GM19328 (cell line): ENCODE results near the gene PXMP4.
A peak's percentile ranks its signal among the peaks of the same experiment; 100 is the strongest.
"Not testable (repeated sequence)": the region's sequence is repeated elsewhere in the genome, so short reads cannot be mapped to it uniquely, and the experiment has no call there.

ENCODE experiments used
- ATAC-seq: cut with Tn5 transposase; IDR thresholded peaks from one replicate; pipeline ENCODE4 v1.9.1; 2021; ENCODE audit warnings: mild to moderate bottlenecking, moderate library complexity; ENCODE audit not compliant: unreplicated experiment

Gene PXMP4

DNA sequence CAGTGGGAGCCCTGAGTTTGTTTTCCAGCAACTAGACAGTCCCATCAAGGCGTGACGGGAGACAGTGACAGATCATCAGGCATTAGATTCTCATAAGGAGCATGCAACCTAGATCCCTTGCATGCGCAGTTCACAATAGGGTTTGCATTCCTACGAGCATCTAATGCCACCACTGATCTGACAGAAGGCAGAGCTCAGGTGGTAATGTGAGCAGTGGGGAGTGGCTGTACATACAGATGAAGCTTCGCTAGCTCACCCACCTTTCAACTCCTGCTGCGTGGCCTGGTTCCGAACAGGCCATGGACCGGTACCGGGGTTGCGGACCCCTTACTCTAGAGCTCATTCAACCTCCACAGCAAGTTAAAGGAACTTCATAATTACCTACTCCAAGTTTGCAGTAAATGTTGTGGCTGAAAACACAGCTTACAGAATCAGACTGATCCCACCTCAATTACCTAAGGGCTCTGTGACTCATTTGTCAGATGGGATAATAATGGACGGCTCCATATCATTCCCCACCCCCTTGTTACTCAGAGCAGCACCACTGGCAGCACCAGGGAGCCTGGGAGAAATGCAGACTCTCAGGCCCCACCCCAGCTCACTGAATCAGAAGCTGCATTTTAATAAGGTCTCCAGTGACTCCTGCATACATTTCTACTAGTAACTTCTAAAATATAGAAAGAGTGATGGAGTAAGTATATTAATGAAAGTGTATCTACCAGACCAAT, 15.7 kb downstream of the PXMP4 start:
- no peak for ATAC-seq

DNA sequence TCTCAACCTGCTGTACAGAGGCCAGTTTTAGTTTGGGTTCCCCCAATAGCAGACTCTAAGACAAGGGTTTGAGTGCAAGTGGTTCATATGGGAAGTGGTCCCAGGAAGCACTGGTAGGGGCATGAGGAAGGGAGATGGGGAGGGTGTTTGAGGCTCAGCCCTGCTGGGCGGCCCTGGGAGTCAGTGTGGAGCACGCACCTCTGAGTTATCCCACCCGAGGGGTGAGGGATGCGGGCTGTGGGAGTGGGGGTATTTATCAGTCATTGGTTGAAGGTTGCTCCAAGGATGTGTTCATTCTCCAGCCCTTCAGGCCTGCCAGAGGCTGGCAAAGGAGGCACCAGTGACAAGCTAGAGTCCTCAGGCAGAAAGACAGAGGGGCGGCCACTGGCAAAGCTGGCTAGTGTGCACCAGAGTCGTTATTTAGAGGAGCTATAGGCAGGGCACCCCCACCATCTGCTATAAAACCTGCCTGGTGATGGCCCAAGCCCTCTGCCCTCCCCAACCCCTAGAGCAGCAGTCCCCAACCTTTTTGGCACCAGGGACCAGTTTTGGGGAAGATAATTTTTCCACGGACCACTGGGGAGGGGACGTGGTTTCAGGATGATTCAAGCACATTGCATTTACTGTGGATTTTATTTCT, 16.5 kb downstream of the PXMP4 start:
- ATAC-seq, result no peak

DNA sequence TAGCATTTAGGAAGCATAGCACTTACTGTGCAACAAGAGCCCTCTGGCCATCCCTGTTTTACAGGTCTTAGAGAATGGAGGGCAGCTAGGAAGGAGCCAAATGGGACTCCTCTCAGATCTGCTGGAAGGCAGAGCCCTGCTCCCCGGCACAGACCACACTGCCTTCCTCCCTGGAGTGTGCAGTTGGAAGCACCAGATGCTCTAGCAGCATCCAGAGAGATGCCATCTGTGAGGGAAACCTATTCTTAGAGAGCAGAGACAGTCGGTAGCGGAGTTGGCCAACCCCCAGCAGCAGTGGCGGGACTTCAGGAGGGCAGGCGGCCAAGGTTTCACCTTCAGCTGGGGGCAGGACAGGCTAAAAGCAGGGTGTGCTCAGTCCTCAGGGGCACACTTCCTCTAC, 17.2 kb downstream of the PXMP4 start:
- ATAC-seq, result no peak

DNA sequence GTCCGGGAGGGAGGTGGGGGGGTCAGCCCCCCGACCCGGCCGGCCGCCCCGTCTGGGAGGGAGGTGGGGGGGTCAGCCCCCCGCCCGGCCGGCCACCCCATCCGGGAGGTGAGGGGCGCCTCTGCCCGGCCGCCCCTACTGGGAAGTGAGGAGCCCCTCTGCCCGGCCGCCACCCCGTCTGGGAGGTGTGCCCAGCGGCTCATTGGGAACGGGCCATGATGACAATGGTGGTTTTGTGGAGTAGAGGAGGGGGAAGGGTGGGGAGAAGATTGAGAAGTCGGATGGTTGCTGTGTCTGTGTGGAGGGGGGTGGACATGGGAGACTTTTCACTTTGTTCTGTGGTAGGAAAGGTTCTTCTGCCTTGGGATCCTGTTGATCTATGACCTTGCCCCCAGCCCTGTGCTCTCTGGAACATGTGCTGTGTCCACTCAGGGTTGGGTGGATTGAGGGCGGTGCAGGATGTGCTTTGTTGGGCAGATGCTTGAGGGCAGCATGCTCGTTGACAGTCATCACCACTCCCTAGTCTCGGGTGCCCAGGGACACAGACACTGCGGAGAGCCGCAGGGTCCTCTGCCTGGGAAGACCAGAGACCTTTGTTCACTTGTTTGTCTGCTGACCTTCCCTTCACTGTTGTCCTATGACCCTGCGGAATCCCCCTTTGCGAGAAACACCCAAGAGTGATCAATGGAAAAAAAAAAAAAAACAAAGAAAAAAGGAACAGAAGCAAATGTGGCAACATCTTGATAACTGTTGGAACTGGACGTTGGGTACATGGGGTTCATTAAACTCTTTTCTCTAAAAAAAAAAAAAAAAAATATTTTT, 18.3 kb downstream of the PXMP4 start:
- no peak for ATAC-seq

DNA sequence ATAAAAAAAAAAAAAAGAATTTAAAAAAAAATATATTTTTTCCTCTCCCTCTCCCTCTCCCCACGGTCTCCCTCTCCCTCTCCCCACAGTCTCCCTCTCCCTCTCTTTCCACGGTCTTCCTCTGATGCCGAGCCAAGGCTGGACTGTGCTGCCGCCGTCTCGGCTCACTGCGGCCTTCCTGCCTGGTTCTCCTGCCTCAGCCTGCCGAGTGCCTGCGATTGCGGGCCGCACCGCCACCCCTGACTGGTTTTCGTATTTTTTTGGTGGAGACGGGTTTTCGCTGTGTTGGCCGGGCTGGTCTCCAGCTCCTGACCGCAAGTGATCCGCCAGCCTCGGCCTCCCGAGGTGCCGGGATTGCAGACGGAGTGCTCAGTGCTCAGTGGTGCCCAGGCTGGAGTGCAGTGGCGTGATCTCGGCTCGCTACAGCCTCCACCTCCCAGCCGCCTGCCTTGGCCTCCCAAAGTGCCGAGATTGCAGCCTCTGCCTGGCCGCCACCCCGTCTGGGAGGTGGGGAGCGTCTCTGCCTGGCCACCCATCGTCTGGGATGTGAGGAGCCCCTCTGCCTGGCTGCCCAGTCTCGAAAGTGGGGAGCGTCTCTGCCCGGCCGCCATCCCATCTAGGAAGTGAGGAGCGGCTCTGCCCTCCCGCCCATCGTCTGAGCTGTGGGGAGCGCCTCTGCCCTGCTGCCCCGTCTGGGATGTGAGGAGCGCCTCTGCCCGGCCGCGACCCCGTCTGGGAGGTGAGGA, 19.2 kb downstream of the PXMP4 start:
- not testable (repeated sequence) for ATAC-seq

DNA sequence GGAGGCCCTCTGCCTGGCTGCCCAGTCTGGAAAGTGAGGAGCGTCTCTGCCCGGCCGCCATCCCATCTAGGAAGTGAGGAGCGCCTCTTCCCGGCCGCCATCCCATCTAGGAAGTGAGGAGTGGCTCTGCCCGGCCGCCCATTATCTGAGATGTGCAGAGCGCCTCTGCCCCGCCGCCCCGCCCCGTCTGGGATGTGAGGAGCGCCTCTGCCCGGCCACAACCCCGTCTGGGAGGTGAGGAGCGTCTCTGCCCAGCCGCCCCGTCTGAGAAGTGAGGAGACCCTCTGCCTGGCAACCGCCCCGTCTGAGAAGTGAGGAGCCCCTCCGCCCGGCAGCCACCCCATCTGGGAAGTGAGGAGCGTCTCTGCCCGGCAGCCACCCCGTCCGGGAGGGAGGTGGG, 21.1 kb downstream of the PXMP4 start:
- ATAC-seq, result not testable (repeated sequence)

DNA sequence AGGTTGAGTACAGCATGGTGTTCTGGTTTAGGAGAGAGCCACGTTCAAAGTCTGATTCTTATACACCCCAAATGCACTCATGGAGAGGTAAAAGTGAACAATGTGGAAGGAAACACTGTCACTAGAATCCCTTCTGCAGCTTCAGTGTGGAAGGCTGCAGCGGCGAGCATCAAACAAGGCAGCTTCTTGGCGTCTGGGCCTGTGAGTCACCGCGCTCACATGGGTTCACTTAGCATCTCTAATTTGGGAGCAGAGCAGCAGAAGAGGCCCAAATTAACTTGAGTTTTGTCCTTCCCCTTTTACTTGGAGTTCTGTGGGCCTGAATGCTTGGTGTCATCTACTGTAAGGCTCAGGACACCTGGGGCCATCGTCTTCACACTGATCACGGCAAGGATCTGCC, 23.0 kb downstream of the PXMP4 start:
- ATAC-seq, result no peak

DNA sequence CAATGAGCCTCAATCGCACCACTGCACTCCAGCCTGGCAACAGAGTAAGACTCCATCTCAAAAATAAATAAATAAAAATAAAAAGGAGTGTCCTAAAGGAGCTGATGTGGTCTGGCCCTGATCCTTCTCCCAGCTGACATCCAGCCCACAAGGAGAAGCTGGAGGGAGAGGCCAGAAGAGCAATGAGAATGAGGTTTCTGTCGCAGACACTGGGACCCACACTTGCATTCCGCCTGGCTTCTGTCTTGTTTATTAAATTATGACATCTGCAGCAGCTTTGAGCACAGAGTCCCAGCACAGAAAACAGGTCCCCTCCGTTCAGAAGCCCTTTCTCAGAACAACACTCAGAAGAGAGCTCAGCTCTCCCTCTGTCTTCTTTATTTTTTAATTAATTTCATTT, 23.7 kb downstream of the PXMP4 start:
- no peak for ATAC-seq

DNA sequence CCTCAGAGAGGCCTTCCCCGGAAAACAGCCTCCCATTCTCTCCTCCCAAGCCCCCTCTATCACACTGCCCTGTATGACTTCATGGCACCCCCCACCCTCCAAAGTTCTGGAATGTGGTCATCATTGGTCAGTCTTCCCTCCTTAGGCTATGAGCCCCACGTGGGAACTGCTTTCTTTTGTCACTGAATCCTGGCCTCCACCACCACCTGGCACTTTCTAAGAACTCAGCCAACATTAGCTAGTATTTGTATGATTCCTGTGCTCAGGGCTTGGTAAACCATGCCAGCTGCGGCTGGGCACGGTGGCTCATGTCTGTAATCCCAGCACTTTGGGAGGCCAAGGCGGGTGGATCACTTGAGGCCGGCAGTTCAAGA, 25.5 kb downstream of the PXMP4 start:
- ATAC-seq, result no peak

DNA sequence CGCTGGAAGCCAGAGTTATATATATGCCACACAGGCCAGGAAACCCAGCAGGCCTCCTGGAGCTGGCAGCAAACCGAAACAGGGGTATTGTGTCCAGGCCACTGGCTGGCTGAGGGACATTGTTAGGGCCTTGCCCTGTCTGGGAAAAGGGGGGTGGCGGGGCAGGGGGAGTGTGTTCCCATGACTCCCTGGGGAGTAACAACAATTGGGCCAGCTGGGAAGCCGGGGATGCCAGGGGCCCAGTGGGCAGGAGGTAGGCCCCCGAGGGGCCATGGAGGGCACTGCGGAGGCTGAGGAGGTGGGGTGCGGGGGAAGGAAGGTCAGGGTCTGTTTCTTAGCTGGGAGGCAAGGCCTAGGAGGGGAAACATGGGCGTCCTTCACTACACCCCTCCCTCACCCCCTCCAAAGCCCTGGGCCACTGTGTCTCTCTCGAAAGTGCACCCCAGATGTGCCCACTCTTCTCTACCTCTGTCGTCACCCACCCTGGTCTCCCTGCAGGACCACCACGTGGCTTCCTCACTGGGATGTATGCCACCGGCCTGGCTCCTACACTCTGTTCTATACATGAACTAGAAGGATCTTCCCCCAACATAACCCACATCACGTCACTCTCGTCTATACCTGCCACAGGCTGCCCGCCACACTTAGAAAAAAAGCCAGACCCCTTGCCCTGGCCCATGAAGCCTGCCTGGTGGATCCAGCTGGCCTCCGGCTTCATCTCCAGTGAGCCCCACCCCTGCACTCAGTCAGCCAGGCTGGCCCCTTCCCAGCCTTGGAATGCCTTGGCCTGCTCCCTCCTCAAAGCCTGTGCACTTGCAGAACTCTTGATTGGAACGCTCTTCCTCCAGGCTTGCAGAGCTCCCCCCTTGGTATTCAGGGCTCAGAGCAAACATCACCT, 26.1 kb downstream of the PXMP4 start:
- no peak for ATAC-seq

DNA sequence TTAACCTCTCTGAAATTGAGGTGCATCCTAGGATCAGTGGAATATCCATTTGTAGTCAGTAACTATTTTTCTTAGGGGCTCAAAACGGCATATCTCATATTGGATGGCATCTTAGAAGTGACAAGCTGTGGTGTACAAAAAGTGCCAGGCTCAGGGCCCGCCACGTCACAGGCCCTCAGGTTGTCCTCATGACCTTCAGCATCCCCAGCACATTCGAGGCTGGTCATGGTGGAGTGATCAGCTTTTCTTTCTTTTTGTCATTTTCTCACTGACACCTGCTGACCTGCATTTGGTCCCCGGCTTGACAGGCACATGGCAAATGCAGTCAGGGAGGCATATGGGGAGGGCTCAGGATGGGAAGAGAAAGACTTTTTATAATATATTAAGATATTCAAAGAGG, 26.8 kb downstream of the PXMP4 start:
- no peak for ATAC-seq

DNA sequence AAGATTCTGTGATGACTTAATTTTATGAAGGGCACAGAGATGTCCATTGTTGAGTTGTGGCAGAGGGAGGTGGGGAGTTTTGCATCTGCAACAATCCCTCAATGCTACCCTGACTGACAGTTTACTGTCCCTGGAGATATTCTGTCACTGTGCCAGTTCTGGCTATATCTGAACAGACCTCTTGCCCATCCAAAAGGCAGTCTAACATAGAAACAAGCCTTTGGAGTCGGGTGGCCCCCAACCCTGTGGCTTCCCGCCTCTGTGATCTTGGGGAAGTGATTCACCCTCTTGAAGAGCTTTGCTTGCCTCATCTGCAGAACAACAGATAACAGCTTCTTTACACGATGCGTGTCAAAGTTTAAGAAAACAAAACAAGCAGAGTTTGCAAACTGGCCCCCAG, 30.1 kb downstream of the PXMP4 start:
- ATAC-seq, result no peak

DNA sequence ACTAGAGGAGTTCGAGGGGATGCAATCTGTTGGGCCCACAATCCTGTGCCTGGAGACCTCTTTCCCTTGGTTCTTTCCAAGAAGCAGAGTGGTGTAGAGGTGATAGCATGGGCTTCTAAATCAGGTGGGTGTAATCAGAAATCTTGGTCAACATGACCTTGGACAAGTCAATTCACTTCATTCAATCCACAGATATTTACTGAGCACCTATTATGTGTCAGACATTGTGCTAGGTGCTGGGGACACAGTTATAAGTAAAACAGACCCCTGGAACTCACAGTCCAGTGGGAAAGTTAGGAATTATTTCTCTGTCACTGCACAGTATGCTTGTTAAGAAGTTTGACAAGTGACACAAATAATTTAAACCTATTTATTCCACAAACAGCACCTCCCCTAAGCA, 30.6 kb downstream of the PXMP4 start:
- no peak for ATAC-seq

DNA sequence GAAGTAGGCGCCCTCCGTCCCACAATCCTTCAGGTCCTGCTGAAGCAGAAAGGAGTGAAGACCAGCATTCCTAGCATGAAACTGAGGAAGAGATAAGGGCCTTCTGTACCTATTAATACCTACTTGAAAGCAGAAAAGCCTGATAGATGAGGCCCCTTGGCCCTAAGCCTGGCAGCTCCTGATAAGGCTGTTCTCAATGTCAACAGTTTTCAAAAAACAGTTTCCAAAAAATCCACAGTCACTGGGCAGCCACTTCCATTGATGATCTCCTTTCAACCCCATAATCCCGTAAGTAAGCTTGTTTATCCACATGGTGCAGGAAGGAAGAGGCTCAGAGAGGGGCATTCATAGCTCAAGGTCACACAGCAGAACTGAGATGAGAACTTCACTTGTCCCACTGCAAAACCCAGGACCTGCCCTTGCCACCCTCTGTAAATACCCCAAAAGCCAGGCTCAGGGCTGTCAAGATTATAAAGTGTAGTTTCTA, 31.1 kb downstream of the PXMP4 start:
- ATAC-seq, result no peak

DNA sequence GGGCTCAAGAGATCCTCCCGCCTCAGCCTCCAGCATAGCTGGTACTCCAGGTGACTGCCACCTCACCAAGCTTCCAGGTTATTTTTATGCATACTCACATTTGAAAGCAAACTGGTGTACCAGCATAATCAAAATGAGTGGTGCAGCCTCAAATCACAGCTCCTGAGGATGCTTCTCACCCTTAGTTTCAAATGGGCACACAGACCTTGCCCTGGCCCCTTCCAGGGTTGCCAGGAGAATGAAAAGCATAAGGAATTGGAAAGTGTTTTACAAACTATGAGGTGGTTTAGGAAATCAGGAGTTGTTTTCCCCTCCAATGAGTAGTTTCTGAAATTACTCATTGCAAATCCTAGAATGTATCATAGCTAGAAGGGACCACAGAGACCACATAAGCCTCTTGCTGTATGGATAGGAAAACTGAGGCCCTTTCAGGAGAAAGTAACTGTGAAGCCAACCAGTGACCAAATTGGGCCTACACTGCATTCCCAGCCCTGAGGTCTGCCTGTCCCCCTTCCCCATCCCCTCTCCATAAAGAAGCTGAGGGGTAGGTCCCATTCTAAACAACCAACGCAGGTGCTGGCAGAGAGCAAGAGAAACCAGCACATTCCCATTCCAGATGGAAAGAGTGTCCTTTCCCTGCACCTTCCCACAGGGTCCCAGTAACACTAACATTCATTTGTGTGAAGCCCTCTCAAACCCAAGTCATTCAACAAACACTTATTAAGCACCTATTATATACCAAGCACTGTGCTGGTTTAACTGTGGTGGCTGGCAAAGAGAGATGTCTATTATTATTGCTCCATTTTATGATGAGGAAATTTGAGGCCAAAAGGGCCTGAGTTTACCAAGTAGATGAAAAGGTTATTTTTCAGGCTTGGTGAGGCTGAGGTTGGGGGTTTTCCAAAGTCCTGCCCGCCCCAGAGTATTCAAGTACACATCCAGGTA, 31.8 kb downstream of the PXMP4 start:
- no peak for ATAC-seq

DNA sequence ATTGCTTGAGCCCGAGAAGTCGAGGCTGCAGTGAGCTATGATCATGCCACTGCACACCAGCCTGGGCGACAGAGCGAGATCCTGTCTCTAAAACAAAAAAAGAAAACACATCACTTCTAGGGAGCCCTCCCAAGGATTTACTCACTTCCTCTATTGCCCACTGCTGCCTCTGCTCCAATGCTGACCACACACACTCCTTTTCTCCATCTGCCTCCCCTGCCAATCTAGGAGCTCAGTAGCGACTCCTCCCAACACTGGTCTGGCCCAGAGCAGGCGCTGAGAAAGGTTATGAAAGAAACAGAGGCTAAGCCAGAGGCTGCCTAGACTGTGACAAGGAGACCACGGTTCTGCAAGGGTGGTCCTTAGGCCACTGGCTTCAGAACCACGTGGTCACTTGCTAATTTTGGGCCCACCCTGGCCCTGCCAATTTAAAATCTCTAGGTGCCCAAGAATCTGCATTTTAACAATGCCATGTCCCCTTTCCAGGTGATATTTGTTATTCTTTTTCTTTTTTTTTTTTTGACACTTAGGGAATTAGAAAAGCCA, 32.7 kb downstream of the PXMP4 start:
- ATAC-seq, result no peak

DNA sequence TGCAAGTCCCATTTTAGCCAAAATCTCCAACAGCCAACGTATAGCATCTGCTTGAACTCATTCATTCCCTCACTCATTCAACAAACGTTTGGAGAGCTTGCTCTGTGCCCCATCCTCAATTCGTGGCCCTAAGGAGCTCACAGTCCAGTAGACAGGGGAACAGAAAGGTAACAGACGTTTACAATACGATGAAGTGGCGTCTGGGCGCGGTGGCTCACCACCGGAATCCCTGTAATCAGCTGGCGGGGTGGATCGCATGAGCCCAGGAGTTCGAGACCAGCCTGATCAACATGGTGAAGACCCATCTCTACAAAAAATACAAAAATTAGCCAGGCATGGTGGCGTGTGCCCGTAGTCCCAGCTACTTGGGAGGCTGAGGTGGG, 33.1 kb downstream of the PXMP4 start:
- no peak for ATAC-seq

DNA sequence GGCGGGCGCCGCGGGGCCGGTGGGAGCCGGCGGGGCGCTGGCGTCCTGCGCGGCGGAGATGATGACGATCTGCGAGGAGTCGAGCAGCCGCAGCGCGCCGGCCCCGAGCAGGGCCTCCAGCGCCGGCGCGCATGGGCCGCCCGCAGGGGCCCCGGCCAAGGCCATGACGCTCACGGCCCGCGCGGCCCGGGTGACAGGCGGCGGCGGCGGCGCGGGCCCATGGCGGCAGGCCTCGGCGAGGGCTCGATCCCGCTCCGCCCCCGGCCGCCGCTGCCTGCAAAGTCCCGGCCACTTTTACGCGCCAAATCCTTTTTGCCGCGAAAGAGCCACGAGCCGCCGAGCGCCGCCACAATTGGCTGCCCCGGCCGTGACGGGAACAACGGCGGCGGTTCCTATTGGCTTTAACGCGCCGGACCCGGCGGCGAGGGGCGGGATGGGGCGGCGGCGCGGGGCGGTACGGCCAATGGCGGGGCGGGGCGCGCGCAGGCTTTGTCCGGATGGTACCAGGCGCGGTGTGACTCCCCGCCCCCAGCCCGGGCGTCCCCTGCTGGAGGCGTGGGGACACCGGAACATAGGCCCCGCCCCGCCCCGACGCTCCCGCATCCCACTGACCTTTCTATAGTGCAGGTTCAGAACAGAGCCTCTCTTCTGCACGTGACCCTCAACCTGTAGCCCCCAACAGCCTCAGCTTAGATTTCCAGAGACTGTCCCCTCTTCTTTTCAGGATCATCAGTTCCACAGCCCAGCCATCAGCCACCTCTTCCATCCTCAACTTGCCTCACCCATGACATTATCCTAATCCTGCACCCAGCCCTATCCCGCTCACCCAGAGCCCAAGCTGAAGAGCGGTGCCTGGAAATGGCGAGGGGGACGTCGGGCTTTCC, 33.8 kb downstream of the PXMP4 start, which contains the start of gene E2F1:
Gene E2F1 (minus strand): TSS at position 286 of the 884 bp plus-strand sequence. CDS start 121 bp downstream, at position 165.
- peak; percentile 77 for ATAC-seq
